Measurements from ENCODE around the gene TTLL5.

Gene TTLL5

GRCh38 chr14:75865531-75865930 is 204.5 kb downstream of the TTLL5 start:
- no peaks in the 10 kb centered on the region for H3K27me3 ChIP-seq (ENCODE audit: insufficient read depth, low read depth)
- no peak overlapping the region for H3K4me3 ChIP-seq (IDR thresholded peaks at IDR 0.05; ENCODE audit: insufficient read depth, low read depth, low read length)
- no peak overlapping the region for H2AFZ ChIP-seq (ENCODE audit: low read depth)
- no peak for TF ChIP-seq CTCF (conservative IDR thresholded peaks at IDR 0.05; ENCODE audit: low read depth, low read length)
- no peak overlapping the region for H3K4me2 ChIP-seq
- no peaks in the 10 kb centered on the region for H3K79me2 ChIP-seq (ENCODE audit: insufficient read depth, low read depth)
- no peak overlapping the region for H3K9ac ChIP-seq
- H3K27ac ChIP-seq = no peak overlapping the region
- peaks cover 74% of the 10 kb centered on the region for H3K4me1 ChIP-seq (ENCODE audit: low read depth, poor library complexity, severe bottlenecking)
- H4K20me1 ChIP-seq (ENCODE audit: insufficient read depth) = no peaks in the 10 kb centered on the region
- no peaks in the 10 kb centered on the region for H3K36me3 ChIP-seq (ENCODE audit: insufficient read depth)

DNA sequence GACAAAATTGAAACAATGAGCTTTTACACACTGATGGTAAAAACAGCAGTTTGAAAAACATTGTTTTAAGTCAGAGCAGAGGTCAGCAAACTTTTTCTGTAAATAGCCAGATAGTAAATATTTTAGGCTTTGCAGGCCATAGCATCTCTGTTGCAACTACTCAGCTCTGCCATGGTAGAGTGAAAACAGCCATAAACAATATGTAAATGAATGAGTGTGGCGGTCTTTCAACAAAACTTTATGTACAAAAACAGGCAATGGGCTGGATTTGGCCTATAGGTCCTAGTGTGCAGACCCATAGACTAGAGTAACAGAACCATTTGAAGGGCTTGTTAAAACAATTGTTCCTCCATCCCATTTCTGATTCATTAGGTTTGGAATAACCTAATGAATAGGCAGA is 205.9 kb downstream of the TTLL5 start:
- Histone ChIP-seq H3K36me3 (ENCODE audit: insufficient read depth) (no peaks in the 10 kb centered on the region), H3K4me3 (IDR thresholded peaks at IDR 0.05; ENCODE audit: insufficient read depth, low read depth, low read length) (no peak overlapping the region), H3K4me2 (peak overlapping the region; percentile 86), H3K4me1 (ENCODE audit: low read depth, poor library complexity, severe bottlenecking) (peaks cover 74% of the 10 kb centered on the region), H3K79me2 (ENCODE audit: insufficient read depth, low read depth) (no peaks in the 10 kb centered on the region), H3K27ac (peak overlapping the region; percentile 92), H2AFZ (ENCODE audit: low read depth) (no peak overlapping the region), H3K9ac (no peak overlapping the region; the same call in 1 of the 2 replicates), H3K27me3 (ENCODE audit: insufficient read depth, low read depth) (no peaks in the 10 kb centered on the region), H4K20me1 (ENCODE audit: insufficient read depth) (no peaks in the 10 kb centered on the region)
- TF ChIP-seq CTCF (conservative IDR thresholded peaks at IDR 0.05; ENCODE audit: low read depth, low read length) = no peak

- Histone ChIP-seq H3K36me3 (ENCODE audit: insufficient read depth) (no peaks in the 10 kb centered on the region), H3K4me3 (IDR thresholded peaks at IDR 0.05; ENCODE audit: insufficient read depth, low read depth, low read length) (no peak overlapping the region), H3K27me3 (ENCODE audit: insufficient read depth, low read depth) (no peaks in the 10 kb centered on the region), H3K79me2 (ENCODE audit: insufficient read depth, low read depth) (no peaks in the 10 kb centered on the region), H3K4me1 (ENCODE audit: low read depth, poor library complexity, severe bottlenecking) (peaks cover 82% of the 10 kb centered on the region), H3K9ac (no peak overlapping the region), H2AFZ (ENCODE audit: low read depth) (no peak overlapping the region), H4K20me1 (ENCODE audit: insufficient read depth) (no peaks in the 10 kb centered on the region), H3K27ac (peak overlapping the region; percentile 63), H3K4me2 (peak overlapping the region; percentile 44)
- no peak for TF ChIP-seq CTCF (conservative IDR thresholded peaks at IDR 0.05; ENCODE audit: low read depth, low read length)
Observed at GRCh38 chr14:75871181-75871880, 210.3 kb downstream of the TTLL5 start.

GRCh38 chr14:75875958-75876357 is 214.9 kb downstream of the TTLL5 start:
- Histone ChIP-seq H4K20me1 (ENCODE audit: insufficient read depth) (no peaks in the 10 kb centered on the region), H3K4me1 (ENCODE audit: low read depth, poor library complexity, severe bottlenecking) (peaks cover 76% of the 10 kb centered on the region), H3K79me2 (ENCODE audit: insufficient read depth, low read depth) (no peaks in the 10 kb centered on the region), H3K27me3 (ENCODE audit: insufficient read depth, low read depth) (no peaks in the 10 kb centered on the region), H3K27ac (peak overlapping the region; percentile 90), H3K4me3 (IDR thresholded peaks at IDR 0.05; ENCODE audit: insufficient read depth, low read depth, low read length) (no peak overlapping the region), H2AFZ (ENCODE audit: low read depth) (no peak overlapping the region), H3K4me2 (peak overlapping the region; percentile 92), H3K9ac (no peak overlapping the region), H3K36me3 (ENCODE audit: insufficient read depth) (no peaks in the 10 kb centered on the region)
- TF ChIP-seq CTCF (conservative IDR thresholded peaks at IDR 0.05; ENCODE audit: low read depth, low read length) = no peak

Measured in KMS-11 (cell line).